Sigmoid colon (tissue), 7 donors: ENCODE results near the gene SPATA33. TPM values are rescaled to one million over a fixed set of nuclear protein-coding genes. Genes with fewer than 3 reads are reported as not detected.

ENCODE experiments used
- DNase-seq: peaks from one replicate; pipeline ENCODE4 v3.0.0-alpha.2; 2019
- H3K27ac ChIP-seq, 4 donors: fragments of 200-600 bp; sonication (generic); one replicate each; pipeline ENCODE4 v1.5.1; 2016 to 2019; ENCODE audit warnings: mild to moderate bottlenecking in 1 of 4
- H3K27me3 ChIP-seq, 3 donors: fragments of 200-600 bp; sonication (generic); one replicate each; pipeline ENCODE4 v1.5.1; 2019; ENCODE audit warnings: mild to moderate bottlenecking in 1 of 3
- H3K36me3 ChIP-seq, 4 donors: fragments of 200-600 bp; sonication (generic); one replicate each; pipeline ENCODE4 v1.5.1; 2016 to 2019
- H3K4me1 ChIP-seq, 4 donors: fragments of 200-600 bp; sonication (generic); one replicate each; pipeline ENCODE4 v1.5.1; 2017 to 2019
- H3K4me3 ChIP-seq, 4 donors: fragments of 200-600 bp; sonication (generic); one replicate each; pipeline ENCODE4 v1.5.1; 2017 to 2019; ENCODE audit warnings: mild to moderate bottlenecking in 2 of 4, moderate library complexity in 1 of 4
- H3K9me3 ChIP-seq, 4 donors: fragments of 200-600 bp in 3 of 4; sonication (generic) in 3 of 4; one replicate each; pipeline versions ENCODE4 v1.5.1 to v1.6.1; 2013 to 2019
- EP300 ChIP-seq, 4 donors: sonication (generic); formaldehyde crosslinking; IDR thresholded peaks; one replicate each; pipeline ENCODE4 v1.6.1; 2017; ENCODE audit warnings: antibody characterized with exemption in 4 of 4
- POLR2A ChIP-seq, 2 donors: fragments of 450-650 bp; IDR thresholded peaks; one replicate each; pipeline ENCODE4 v1.6.1; 2016; ENCODE audit warnings: antibody characterized with exemption in 2 of 2, mild to moderate bottlenecking in 2 of 2, moderate library complexity in 2 of 2
- POLR2AphosphoS5 ChIP-seq, 4 donors: sonication (generic); formaldehyde crosslinking; IDR thresholded peaks; one replicate each; pipeline ENCODE4 v1.6.1; 2017; ENCODE audit warnings: antibody characterized with exemption in 4 of 4
- WGBS, 2 donors: extraction: QIAGEN DNeasy Blood & Tissue Kit; methylation state at CpG; one replicate each; pipeline ENCODE4 v1.1.7; 2013; 5-methylcytosine and 5-hydroxymethylcytosine counted together
- intact Hi-C: fragments of 100-400 bp; cut with DNase I; formaldehyde crosslinking; loops from one replicate; pipeline ENCODE4 v1.15.1; 2023
- polyA plus RNA-seq, 3 donors: library from polyadenylated mRNA; stranded (reverse); fragments of 200-250 nt; gene quantifications; one replicate each; pipeline ENCODE4 v1.2.3, GENCODE V29; 2013
- total RNA-seq, 4 donors: library from RNA; depleted of rRNA; stranded (reverse); fragments of >200 nt; gene quantifications; one replicate each; pipeline ENCODE4 v1.1.0, GENCODE V29; 2016
- TF ChIP-seq, protein P1 (sequence below), 4 experiments: fragments of 450-650 bp in 3 of 4; fragments of 200-600 bp in 1 of 4; IDR thresholded peaks; one replicate each; pipeline ENCODE4 v1.5.1; 2016 to 2019; ENCODE audit warnings: antibody characterized with exemption in 4 of 4, mild to moderate bottlenecking in 3 of 4, moderate library complexity in 2 of 4
- donor health status: healthy with polysubstance abuse.
- donor health status: Bipolar disorder and iron deficiency.
- donor health status: healthy.

Gene SPATA33
- total and polyA plus RNA-seq, 7 donors = 1.4 to 7.7 (median 4.6) TPM

- peak in 1 of 2 donors; percentile 22 for TF ChIP-seq POLR2A (IDR thresholded peaks at IDR 0.05)
- peak in 2 of 4 donors; percentile 57 to 61 for TF ChIP-seq EP300 (IDR thresholded peaks at IDR 0.05)
- TF ChIP-seq, protein P1, sequence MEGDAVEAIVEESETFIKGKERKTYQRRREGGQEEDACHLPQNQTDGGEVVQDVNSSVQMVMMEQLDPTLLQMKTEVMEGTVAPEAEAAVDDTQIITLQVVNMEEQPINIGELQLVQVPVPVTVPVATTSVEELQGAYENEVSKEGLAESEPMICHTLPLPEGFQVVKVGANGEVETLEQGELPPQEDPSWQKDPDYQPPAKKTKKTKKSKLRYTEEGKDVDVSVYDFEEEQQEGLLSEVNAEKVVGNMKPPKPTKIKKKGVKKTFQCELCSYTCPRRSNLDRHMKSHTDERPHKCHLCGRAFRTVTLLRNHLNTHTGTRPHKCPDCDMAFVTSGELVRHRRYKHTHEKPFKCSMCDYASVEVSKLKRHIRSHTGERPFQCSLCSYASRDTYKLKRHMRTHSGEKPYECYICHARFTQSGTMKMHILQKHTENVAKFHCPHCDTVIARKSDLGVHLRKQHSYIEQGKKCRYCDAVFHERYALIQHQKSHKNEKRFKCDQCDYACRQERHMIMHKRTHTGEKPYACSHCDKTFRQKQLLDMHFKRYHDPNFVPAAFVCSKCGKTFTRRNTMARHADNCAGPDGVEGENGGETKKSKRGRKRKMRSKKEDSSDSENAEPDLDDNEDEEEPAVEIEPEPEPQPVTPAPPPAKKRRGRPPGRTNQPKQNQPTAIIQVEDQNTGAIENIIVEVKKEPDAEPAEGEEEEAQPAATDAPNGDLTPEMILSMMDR (IDR thresholded peaks at IDR 0.05) = peak; percentile 72 to 88 (median 78)
- peak in 3 of 4 donors; percentile 32 to 84 (median 46) for TF ChIP-seq POLR2AphosphoS5 (IDR thresholded peaks at IDR 0.05)
- WGBS, 2 donors = 0 to 1% methylated on average over 30 of the region's 30 CpGs
- H3K4me1 ChIP-seq = peaks cover 0 to 27% (median 25%) of the 10 kb centered on the region in 4 donors
- DNase-seq = peak; percentile 100
- intact Hi-C loops = loop anchor here (1.0 to 2.0 kb wide), 4 partner anchors 21 to 272 kb away; partner anchors contain the start of genes VPS9D1 and ZNF276
- H3K4me3 ChIP-seq = peak overlapping the region; percentile 49 to 68 (median 59)
- H3K27me3 ChIP-seq = peaks cover 0 to 28% (median 7%) of the 10 kb centered on the region in 3 donors
- peaks cover 0 to 14% (median 0%) of the 10 kb centered on the region in 4 donors for H3K36me3 ChIP-seq
- peak overlapping the region; percentile 70 to 83 (median 76) for H3K27ac ChIP-seq
- no peaks in the 10 kb centered on the region for H3K9me3 ChIP-seq
These were observed 42.5 kb downstream of the SPATA33 start for GRCh38 chr16:89700100-89700648.

DNA sequence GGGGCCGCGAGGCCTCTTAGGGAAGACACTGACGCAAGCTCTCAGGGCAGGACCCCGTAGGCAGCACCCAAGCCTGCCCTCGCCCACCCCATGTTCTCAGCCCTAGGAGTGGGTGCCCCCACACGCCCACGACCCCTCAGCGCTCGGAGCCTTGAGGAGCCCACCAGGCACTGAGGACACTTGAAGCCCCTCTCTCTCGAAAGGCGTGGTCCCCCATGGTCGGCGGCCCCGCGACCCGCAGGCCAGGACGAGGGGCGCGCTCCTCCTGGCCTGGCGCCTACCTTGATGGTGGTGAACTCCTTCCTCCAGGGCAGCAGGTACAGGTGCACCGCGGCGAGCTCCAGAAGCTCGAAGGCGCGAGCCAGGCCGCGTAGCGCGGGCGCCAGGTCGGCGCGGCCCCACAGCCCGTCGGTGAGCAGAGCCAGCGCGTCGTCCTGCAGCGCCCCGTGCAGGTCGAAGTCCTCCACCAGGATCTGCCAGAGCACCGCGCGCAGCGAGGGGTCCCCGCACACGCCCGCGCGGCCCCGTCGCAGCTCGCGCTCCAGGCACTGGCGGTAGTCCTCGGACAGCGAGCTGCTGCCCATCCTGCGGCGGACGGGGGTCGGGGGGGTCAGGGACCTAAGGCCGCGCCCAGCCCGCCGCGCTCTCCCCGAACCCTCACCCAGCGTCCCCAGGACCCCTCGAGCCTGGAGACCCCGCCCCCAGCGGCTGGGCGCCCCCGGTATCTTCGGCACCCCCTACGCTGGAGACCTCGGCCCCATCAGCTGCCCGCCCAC lies 43.2 kb downstream of the SPATA33 start:
- intact Hi-C loops = loop anchor here (1.0 to 2.0 kb wide), 4 partner anchors 20 to 271 kb away; partner anchors contain the start of genes VPS9D1 and ZNF276
- Histone ChIP-seq H3K4me1 (peaks cover 0 to 27% (median 25%) of the 10 kb centered on the region in 4 donors), H3K36me3 (peaks cover 0 to 10% (median 0%) of the 10 kb centered on the region in 4 donors), H3K4me3 (peak overlapping the region; percentile 49 to 68 (median 59)), H3K9me3 (no peaks in the 10 kb centered on the region), H3K27ac (peak overlapping the region; percentile 70 to 83 (median 76)), H3K27me3 (peaks cover 0 to 28% (median 7%) of the 10 kb centered on the region in 3 donors)
- DNase-seq = no peak
- 1 to 2% methylated on average over 78 of the region's 78 CpGs for WGBS, 2 donors
- TF ChIP-seq POLR2AphosphoS5 (IDR thresholded peaks at IDR 0.05) (peak in 1 of 4 donors; percentile 16), POLR2A (IDR thresholded peaks at IDR 0.05) (no peak)

GRCh38 chr16:89701425-89702406 lies 44.1 kb downstream of the SPATA33 start, which contains the start of gene SPATA2L:
SPATA2L (minus strand) TSS chr16:89701705; CDS start chr16:89701232, 473 bp downstream.
- peak within 1 kb of the TSS; percentile 70 to 83 (median 76) for H3K27ac ChIP-seq
- H3K36me3 ChIP-seq = peaks cover 0 to 10% (median 0%) of the 10 kb centered on the region in 4 donors
- H3K27me3 ChIP-seq = peaks cover 0 to 28% (median 7%) of the 10 kb centered on the region in 3 donors
- intact Hi-C loops = loop anchor here (2.0 kb wide), 2 partner anchors 19 to 159 kb away; partner anchors contain the start of genes VPS9D1 and ZNF276
- H3K4me1 ChIP-seq = peaks cover 0 to 32% (median 27%) of the 10 kb centered on the region in 4 donors
- peak; percentile 34 to 60 for TF ChIP-seq POLR2A (IDR thresholded peaks at IDR 0.05)
- no peak for TF ChIP-seq EP300 (IDR thresholded peaks at IDR 0.05)
- TF ChIP-seq POLR2AphosphoS5 (IDR thresholded peaks at IDR 0.05) = peak; percentile 72 to 87 (median 81)
- TF ChIP-seq, protein P1 (IDR thresholded peaks at IDR 0.05) = peak in 1 of 4 experiments; percentile 22
- 1% methylated on average over 97 of the region's 97 CpGs for WGBS, 2 donors
- no peaks in the 10 kb centered on the region for H3K9me3 ChIP-seq
- H3K4me3 ChIP-seq = peak within 1 kb of the TSS; percentile 49 to 68 (median 59)
- DNase-seq = peak; percentile 89

DNA sequence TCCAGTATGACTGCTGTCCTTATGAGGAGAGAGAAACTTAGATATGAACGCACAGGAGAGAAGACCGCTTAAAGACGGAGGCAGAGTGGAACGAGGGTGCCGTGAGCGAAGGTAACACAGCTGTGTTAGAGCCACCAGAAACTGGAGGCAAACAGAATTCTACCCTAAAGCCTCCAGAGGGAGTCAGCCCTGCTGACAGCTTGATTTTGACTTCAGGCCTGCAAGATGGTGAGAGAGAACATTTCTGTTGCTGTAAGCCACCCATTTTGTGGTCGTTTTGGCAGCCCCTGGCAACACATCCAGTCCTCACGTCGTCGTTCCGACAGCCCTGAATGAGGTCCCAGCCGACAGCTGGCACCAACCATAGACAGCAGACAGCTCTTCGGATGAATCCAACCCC lies 46.6 kb downstream of the SPATA33 start:
- 85 to 89% methylated on average over 13 of the region's 13 CpGs for WGBS, 2 donors

More for the DNA sequence above, 46.6 kb downstream of the SPATA33 start:
- no peak overlapping the region for H3K27ac ChIP-seq
- no peaks in the 10 kb centered on the region for H3K9me3 ChIP-seq
- no peak for DNase-seq
- H3K4me3 ChIP-seq = no peak overlapping the region
- intact Hi-C loops = no loop called here
- H3K27me3 ChIP-seq = peaks cover 0 to 28% (median 7%) of the 10 kb centered on the region in 3 donors
- peaks cover 0 to 32% (median 27%) of the 10 kb centered on the region in 4 donors for H3K4me1 ChIP-seq
- H3K36me3 ChIP-seq = no peaks in the 10 kb centered on the region
- TF ChIP-seq POLR2A (IDR thresholded peaks at IDR 0.05) = no peak
- TF ChIP-seq, protein P1 (IDR thresholded peaks at IDR 0.05) = no peak
- TF ChIP-seq POLR2AphosphoS5 (IDR thresholded peaks at IDR 0.05) = no peak
- TF ChIP-seq EP300 (IDR thresholded peaks at IDR 0.05) = no peak
